ENCODE measurements around the gene RPS15. TPM values are rescaled to one million over a fixed set of nuclear protein-coding genes. Genes with fewer than 3 reads are reported as not detected.
A peak's percentile ranks its signal among the peaks of the same experiment; 100 is the strongest.

RPS15 gene
- total RNA-seq (1,000 to 10,000 TPM; 1,731 to 2,353 (median 2,282) TPM), total RNA-seq (358 to 663 (median 489) reads per million in 29 experiments)
- 1,401 TPM for total RNA-seq (2013)

GRCh38 chr19:1438035-1438932 is at the start of gene RPS15:
Gene RPS15 (plus strand): TSS chr19:1438396. CDS start chr19:1438426, 30 bp downstream.
- under 1% methylated on average over 96 of the region's 100 CpGs for WGBS (ENCODE audit: insufficient coverage)
- H3K4me3 ChIP-seq (ENCODE audit: control insufficient read depth in 1 of 2, extremely low read depth in 1 of 2, low read length in 1 of 2): peak within 1 kb of the TSS; percentile 68 to 85
- peak within 1 kb of the TSS; percentile 98 to 99 for H3K27ac Mint-ChIP-seq
- ATAC-seq (replicated peaks in 1 of 4) (peak; percentile 87 to 91 (median 88)), DNase-seq (peak; percentile 87 to 99 (median 94))
- H3K27me3 Mint-ChIP-seq: no peaks in the 10 kb centered on the region
- no peaks in the 10 kb centered on the region for H3K27me3 ChIP-seq (replicated peaks in 1 of 2; ENCODE audit: control insufficient read depth in 2 of 2, extremely low read depth in 1 of 2, insufficient read depth in 2 of 2, low read length in 1 of 2)
- peak within 1 kb of the TSS; percentile 79 for H3K27ac ChIP-seq (ENCODE audit: low read length)
- peak within 1 kb of the TSS; percentile 96 to 99 (median 97) for H3K4me3 Mint-ChIP-seq
- H3K4me1 ChIP-seq (ENCODE audit: control insufficient read depth in 1 of 2, extremely low read depth in 1 of 2, insufficient read depth in 2 of 2, low read length in 2 of 2): peaks cover 0 to 30% of the 10 kb centered on the region in 2 experiments
- H3K9me3 Mint-ChIP-seq: no peaks in the 10 kb centered on the region
- H3K36me3 Mint-ChIP-seq: peaks cover 33% of the 10 kb centered on the region
- CTCF ChIA-PET: no interaction called here
- POLR2A ChIA-PET: no interaction called here
- H3K36me3 ChIP-seq (ENCODE audit: control insufficient read depth in 2 of 2, extremely low read depth in 1 of 2, insufficient read depth in 1 of 2, low read length in 1 of 2): peaks cover 20 to 50% of the 10 kb centered on the region in 2 donors
- H3K4me1 Mint-ChIP-seq: peaks cover 24 to 37% (median 26%) of the 10 kb centered on the region in 3 donors
- no peaks in the 10 kb centered on the region for H3K9me3 ChIP-seq

GRCh38 chr19:1388637-1389026 is 49.6 kb upstream of the RPS15 start:
- WGBS (ENCODE audit: insufficient coverage): over 99% methylated on average over 16 of the region's 17 CpGs
- peaks cover 11 to 20% (median 15%) of the 10 kb centered on the region in 3 donors for H3K4me1 Mint-ChIP-seq

GRCh38 chr19:1389033-1389940 is 48.9 kb upstream of the RPS15 start:
- DNase-seq: no peak
- H3K27me3 ChIP-seq (replicated peaks in 1 of 2; ENCODE audit: control insufficient read depth in 2 of 2, extremely low read depth in 1 of 2, insufficient read depth in 2 of 2, low read length in 1 of 2): no peaks in the 10 kb centered on the region
- H3K9me3 ChIP-seq: no peaks in the 10 kb centered on the region
- H3K4me3 ChIP-seq (ENCODE audit: control insufficient read depth in 1 of 2, extremely low read depth in 1 of 2, low read length in 1 of 2): no peak overlapping the region
- Mint-ChIP-seq H3K4me3 (no peak overlapping the region), H3K4me1 (peaks cover 11 to 18% (median 12%) of the 10 kb centered on the region in 3 donors), H3K9me3 (no peaks in the 10 kb centered on the region), H3K36me3 (peaks cover 26% of the 10 kb centered on the region), H3K27ac (no peak overlapping the region), H3K27me3 (no peaks in the 10 kb centered on the region)
- 96% methylated on average over 27 of the region's 39 CpGs for WGBS (ENCODE audit: insufficient coverage)
- POLR2A ChIA-PET: no interaction called here
- peaks cover 5 to 49% of the 10 kb centered on the region in 2 donors for H3K36me3 ChIP-seq (ENCODE audit: control insufficient read depth in 2 of 2, extremely low read depth in 1 of 2, insufficient read depth in 1 of 2, low read length in 1 of 2)
- no peak overlapping the region for H3K27ac ChIP-seq (ENCODE audit: low read length)
- CTCF ChIA-PET: interaction anchor here in 1 of 2 donors (0.6 kb wide), 1 partner anchor 1448 kb away, joined by 3 read pairs; no protein-coding TSS in a partner anchor
- no peak for ATAC-seq (replicated peaks in 1 of 4)
- peaks cover 8 to 19% of the 10 kb centered on the region in 2 experiments for H3K4me1 ChIP-seq (ENCODE audit: control insufficient read depth in 1 of 2, extremely low read depth in 1 of 2, insufficient read depth in 2 of 2, low read length in 2 of 2)

More at GRCh38 chr19:1388637-1389026, 49.6 kb upstream of the RPS15 start:
- ATAC-seq (replicated peaks in 1 of 4): no peak
- H3K9me3 ChIP-seq: no peaks in the 10 kb centered on the region
- no peak for DNase-seq
- no peaks in the 10 kb centered on the region for H3K27me3 ChIP-seq (replicated peaks in 1 of 2; ENCODE audit: control insufficient read depth in 2 of 2, extremely low read depth in 1 of 2, insufficient read depth in 2 of 2, low read length in 1 of 2)
- CTCF ChIA-PET: interaction anchor here in 1 of 2 donors (0.6 kb wide), 1 partner anchor 1449 kb away, joined by 3 read pairs; no protein-coding TSS in a partner anchor
- H3K4me1 ChIP-seq (ENCODE audit: control insufficient read depth in 1 of 2, extremely low read depth in 1 of 2, insufficient read depth in 2 of 2, low read length in 2 of 2): peaks cover 8 to 22% of the 10 kb centered on the region in 2 experiments
- H3K27ac ChIP-seq (ENCODE audit: low read length): no peak overlapping the region
- peaks cover 5 to 48% of the 10 kb centered on the region in 2 donors for H3K36me3 ChIP-seq (ENCODE audit: control insufficient read depth in 2 of 2, extremely low read depth in 1 of 2, insufficient read depth in 1 of 2, low read length in 1 of 2)
- H3K9me3 Mint-ChIP-seq: no peaks in the 10 kb centered on the region
- H3K4me3 ChIP-seq (ENCODE audit: control insufficient read depth in 1 of 2, extremely low read depth in 1 of 2, low read length in 1 of 2): no peak overlapping the region
- H3K27ac Mint-ChIP-seq: no peak overlapping the region
- H3K36me3 Mint-ChIP-seq: peaks cover 25% of the 10 kb centered on the region
- no peak overlapping the region for H3K4me3 Mint-ChIP-seq
- POLR2A ChIA-PET: no interaction called here
- peaks cover 0 to under 1% of the 10 kb centered on the region in 2 donors for H3K27me3 Mint-ChIP-seq

GRCh38 chr19:1390890-1391423 is 47.2 kb upstream of the RPS15 start:
- Histone ChIP-seq H3K4me1 (ENCODE audit: control insufficient read depth in 1 of 2, extremely low read depth in 1 of 2, insufficient read depth in 2 of 2, low read length in 2 of 2) (peaks cover 0 to 9% of the 10 kb centered on the region in 2 experiments), H3K9me3 (no peaks in the 10 kb centered on the region), H3K27me3 (replicated peaks in 1 of 2; ENCODE audit: control insufficient read depth in 2 of 2, extremely low read depth in 1 of 2, insufficient read depth in 2 of 2, low read length in 1 of 2) (no peaks in the 10 kb centered on the region), H3K4me3 (ENCODE audit: control insufficient read depth in 1 of 2, extremely low read depth in 1 of 2, low read length in 1 of 2) (no peak overlapping the region), H3K27ac (ENCODE audit: low read length) (no peak overlapping the region), H3K36me3 (ENCODE audit: control insufficient read depth in 2 of 2, extremely low read depth in 1 of 2, insufficient read depth in 1 of 2, low read length in 1 of 2) (peaks cover 5 to 49% of the 10 kb centered on the region in 2 donors)
- peaks cover 26% of the 10 kb centered on the region for H3K36me3 Mint-ChIP-seq
- ATAC-seq (replicated peaks in 1 of 4) (no peak), DNase-seq (no peak)
- H3K27me3 Mint-ChIP-seq: no peaks in the 10 kb centered on the region
- WGBS (ENCODE audit: insufficient coverage): 96% methylated on average over 29 of the region's 42 CpGs
- H3K4me3 Mint-ChIP-seq: no peak overlapping the region
- peaks cover 4 to 11% (median 5%) of the 10 kb centered on the region in 3 donors for H3K4me1 Mint-ChIP-seq
- ChIA-PET POLR2A (no interaction called here), CTCF (no interaction called here)
- H3K27ac Mint-ChIP-seq: no peak overlapping the region
- no peaks in the 10 kb centered on the region for H3K9me3 Mint-ChIP-seq

GRCh38 chr19:1392407-1392806 is 45.8 kb upstream of the RPS15 start:
- WGBS (ENCODE audit: insufficient coverage): 99% methylated on average over 9 of the region's 15 CpGs
- no peak overlapping the region for H3K4me3 Mint-ChIP-seq
- no peaks in the 10 kb centered on the region for H3K9me3 ChIP-seq
- ChIA-PET CTCF (no interaction called here), POLR2A (no interaction called here)
- ATAC-seq (replicated peaks in 1 of 4): no peak
- no peaks in the 10 kb centered on the region for H3K27me3 ChIP-seq (replicated peaks in 1 of 2; ENCODE audit: control insufficient read depth in 2 of 2, extremely low read depth in 1 of 2, insufficient read depth in 2 of 2, low read length in 1 of 2)
- H3K36me3 ChIP-seq (ENCODE audit: control insufficient read depth in 2 of 2, extremely low read depth in 1 of 2, insufficient read depth in 1 of 2, low read length in 1 of 2): peaks cover 5 to 46% of the 10 kb centered on the region in 2 donors
- DNase-seq: no peak
- H3K27ac Mint-ChIP-seq: no peak overlapping the region
- H3K4me3 ChIP-seq (ENCODE audit: control insufficient read depth in 1 of 2, extremely low read depth in 1 of 2, low read length in 1 of 2): no peak overlapping the region
- no peaks in the 10 kb centered on the region for H3K9me3 Mint-ChIP-seq
- no peaks in the 10 kb centered on the region for H3K27me3 Mint-ChIP-seq
- peaks cover 26% of the 10 kb centered on the region for H3K36me3 Mint-ChIP-seq
- no peak overlapping the region for H3K27ac ChIP-seq (ENCODE audit: low read length)
- H3K4me1 ChIP-seq (ENCODE audit: control insufficient read depth in 1 of 2, extremely low read depth in 1 of 2, insufficient read depth in 2 of 2, low read length in 2 of 2): peaks cover 0 to 16% of the 10 kb centered on the region in 2 experiments
- peaks cover 0 to 9% (median 4%) of the 10 kb centered on the region in 3 donors for H3K4me1 Mint-ChIP-seq
